Activated CD4-positive, alpha-beta T cell treated with anti-CD3 and anti-CD28 coated beads for 48 hours (primary cell): ENCODE data around the gene SPNS2.
A peak's percentile ranks its signal among the peaks of the same experiment; 100 is the strongest.

ENCODE experiments used
- DNase-seq: peaks from one replicate; pipeline ENCODE4 v3.0.0-alpha.2; 2020

Gene SPNS2

DNA sequence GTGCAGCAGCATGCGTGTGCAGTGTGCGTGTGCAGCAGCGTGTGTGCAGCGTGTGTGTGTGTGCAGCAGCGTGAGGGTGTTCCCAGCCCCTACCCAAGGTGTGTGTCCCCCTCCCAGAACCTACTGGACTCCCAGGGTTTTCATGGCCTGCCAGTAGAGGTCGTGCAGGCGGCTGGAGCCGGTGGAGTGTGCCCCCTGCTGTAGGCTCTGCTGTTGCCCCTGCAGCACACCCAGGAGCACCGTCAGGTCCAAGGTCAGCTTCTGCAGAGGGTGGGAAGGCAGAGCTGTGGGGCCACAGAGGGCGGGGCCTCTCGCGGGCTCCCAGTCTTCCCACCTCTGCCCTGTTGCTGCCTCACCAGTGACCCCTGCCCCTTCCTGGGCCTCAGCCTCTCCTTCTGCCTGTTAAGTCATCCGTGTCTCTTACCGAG lies 41.6 kb downstream of the SPNS2 start:
- no peak for DNase-seq

DNA sequence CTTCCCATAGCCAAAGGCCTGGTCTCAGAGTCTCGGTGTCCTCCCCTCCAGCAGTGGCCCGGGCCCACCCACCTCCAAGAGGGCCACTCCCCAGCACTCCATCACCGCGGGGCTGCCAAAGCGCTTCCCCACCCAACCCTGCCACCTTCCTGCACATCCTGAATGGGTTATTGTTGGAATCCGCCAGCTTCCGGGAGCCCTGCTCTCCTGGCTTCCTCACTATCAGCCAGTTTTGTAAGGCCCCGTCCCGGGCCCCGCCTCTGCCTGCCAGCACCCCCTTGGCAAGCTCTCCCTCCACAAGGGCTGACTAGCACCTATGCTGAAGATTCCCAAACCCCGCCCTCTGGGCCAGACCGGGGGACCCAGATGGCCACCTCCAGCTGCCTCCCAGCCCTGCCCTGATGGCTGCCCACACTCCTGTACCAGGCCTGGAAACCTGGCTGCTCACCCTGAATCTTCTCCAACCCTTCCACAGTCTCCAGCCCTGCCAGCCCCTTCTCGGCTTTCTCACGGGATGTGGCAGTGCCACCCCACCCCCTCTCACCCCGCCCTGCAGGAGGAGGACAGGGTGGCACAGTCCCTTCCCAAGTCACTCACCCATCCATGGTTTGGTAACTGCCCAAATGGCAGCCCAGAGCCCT lies 42.1 kb downstream of the SPNS2 start:
- no peak for DNase-seq

DNA sequence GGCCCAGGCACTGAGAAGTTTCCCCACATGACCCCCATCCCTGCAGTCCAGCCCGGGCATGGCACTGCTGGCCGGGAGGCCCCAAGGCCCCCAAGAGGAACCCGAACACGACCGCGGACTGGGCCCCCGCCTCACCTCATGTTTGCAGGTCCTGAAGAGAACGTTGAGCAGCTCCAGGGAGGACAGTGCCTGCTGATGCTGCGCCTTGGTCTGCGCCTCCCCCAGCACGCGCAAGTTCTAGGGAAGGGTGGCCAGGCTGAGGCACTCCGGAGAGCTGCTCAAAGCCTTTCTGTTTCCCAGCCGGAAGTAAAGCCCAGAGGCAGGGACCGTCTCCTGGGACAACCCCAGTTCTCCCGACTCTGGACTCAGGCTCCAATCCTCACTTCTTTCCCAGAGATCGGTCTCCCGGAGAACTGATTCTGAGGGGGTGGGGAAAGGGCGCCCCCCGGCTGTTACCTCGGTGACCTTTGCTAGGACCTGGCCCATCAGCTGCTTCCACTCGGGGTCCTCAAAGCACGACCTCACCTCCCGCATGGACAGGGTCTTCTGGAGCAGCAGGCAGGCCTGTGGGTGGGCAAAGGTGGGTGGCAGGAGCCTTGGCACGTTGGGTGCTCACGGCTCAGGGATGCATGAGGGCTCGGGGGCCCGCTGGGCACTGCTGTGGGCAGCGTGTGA lies 42.8 kb downstream of the SPNS2 start:
- DNase-seq, result no peak

DNA sequence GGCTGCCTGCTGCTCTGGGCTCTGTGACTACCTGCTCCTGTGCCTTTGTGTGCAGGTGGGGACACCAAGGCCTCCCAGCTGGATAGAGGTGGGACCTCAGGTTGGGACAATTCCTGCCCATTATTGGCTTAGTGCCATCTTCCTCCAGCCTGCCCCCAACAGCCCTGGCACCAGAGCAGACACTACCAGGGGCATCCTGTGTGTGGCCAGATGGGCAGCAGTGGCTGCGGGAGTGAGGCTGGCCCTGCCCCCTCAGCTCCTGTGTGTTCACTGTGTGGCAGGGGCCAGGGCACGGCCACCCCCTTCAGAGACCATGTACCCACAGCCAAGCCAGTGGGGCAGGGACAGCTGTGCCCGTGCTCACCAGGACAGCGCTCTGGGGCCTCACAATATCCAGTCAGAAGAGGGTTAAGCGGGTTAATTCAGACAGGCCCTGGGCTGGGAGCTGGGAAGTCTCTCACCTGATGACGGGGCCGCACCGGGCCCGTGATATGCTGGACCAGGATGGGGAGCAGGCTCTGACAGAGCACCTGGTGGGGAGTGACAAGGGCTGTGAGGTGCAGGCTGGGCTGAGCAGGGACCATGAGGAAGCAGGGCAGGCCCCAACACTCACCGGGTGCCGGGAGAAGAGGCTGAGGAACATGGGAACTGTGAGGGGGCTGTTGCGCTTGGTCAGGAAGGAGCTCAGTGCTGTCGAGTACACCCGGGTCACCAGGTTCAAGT lies 43.5 kb downstream of the SPNS2 start:
- DNase-seq, result no peak

DNA sequence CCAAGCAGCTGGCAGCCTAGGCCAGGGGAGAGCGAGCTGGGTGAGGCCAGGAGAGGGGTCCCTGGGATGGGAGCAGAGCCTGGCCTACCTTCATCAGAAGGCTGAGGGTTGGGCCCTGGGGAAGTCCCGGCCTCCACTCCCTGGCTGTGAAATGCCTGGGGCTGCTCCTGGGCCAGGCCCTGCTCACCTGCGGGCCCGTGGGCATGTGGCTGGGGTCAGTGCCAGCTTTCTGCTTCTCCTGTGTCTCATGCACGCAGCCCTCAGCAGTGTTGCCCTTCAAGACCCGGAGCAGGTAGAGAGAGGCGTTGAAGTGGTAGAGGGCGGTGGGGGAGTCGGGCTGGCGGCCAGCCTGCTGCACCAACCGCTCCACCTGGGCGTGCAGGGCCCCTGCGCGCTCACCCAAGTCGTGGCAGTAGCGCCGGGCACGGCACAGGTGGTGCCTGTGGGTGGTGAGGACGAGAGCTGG lies 44.1 kb downstream of the SPNS2 start:
- no peak for DNase-seq

DNA sequence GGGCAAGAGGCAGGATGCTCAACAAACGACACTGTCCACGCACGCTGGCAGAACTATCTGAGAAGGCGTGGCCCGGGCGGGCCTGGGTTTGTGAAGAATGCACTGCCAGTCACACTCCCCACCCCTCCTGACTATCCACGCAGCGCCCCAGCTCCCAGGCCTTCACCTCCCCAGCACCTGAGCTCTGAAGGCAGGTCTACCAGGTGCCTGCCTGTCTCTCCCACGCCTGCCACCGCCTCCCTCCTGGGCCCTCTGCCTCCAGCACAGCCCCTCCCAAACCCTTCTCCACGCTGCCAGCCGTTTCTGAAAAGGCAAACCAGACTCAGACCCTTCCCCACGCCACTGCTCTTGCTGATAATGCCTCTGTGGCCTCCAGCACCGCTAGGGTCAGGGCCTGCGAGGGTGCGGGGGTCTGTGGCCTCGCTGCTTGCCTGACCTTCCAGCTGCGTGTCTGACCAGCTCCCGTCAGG lies 44.9 kb downstream of the SPNS2 start:
- no peak for DNase-seq

DNA sequence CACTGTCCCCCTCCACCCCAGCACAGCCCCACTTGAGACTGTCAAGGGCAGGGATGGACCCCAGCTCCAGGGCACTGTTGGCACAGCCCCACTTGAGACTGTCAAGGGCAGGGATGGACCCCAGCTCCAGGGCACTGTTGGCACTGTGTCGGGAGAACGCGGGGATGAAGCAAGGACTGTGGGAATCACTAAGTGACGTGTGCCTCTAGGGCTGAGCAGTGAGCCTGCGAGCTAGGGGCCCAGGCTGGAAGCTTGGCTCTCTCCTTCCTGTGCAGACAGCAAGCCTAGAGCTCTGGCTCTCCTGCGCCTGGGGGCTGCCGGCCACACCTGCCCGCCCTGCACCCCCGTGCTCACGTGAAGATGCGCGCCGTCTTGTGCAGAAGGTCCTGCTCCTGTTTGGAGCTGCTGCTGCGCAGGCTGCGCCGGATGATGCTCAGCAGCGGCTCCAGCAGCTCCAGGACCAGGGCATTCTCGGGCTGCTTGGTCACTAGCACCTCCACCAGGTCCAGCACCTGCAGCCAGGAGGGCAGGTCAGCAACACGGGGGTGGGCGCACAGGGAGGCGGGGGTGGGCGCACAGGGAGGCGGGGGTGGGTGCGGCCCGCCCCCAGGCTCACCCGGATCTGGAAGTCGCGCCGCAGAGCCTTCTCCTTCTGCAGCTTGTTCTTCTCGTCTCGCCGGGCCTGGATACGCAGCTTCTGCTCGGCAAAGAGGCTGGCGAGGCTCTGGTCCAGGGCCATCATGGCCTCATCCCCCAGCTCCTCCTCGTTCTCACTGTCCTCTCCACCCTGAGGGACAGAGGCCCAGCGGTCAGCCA lies 45.7 kb downstream of the SPNS2 start:
- no peak for DNase-seq

DNA sequence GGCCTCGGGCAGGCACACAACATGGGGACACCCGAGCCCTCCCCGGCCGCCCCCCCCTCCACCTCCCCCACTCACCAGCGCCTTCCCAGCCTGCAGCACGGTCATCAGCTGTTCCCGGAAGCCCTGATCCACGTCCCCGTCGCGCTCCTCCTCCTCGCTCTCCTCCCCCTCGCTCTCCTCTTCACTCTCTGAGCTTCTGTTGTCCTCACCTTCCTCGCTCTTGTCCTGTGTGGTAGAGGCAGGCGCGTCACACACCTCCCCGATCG lies 46.2 kb downstream of the SPNS2 start:
- no peak for DNase-seq

DNA sequence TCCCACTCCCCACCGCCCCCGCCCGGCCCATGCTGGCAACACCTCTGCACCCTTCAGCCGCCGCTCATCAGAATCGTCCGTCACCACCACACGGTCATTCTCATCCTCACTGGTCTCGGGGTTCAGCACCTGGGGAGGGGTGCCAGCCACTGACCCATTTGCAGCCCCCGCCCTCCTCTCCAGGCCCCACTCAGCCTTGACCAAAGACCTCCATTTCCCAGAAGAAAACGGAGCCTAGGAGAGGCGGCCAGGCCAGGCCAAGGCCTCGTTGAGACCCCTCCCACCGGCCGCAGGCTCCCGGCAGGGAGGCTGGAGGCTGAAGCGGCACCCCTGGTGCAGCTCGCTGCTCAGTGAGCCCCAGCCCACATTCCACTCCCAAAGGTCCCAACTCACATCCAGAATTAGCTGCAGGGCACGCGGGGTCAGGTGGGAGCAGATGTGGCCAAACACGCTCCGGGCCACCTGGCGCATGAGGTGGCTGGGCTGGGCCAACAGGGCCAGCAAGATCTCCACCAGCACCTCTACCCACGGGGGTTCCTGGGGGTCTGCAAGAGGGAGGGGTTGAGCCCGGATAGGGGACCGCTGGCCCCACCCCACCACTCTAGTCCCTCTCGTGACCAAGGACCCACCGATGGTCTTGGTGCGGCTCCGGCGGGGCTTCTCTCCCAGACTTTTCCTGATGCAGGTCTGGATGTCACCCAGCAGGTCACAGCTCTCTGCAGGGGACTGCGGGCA lies 46.7 kb downstream of the SPNS2 start:
- no peak for DNase-seq

DNA sequence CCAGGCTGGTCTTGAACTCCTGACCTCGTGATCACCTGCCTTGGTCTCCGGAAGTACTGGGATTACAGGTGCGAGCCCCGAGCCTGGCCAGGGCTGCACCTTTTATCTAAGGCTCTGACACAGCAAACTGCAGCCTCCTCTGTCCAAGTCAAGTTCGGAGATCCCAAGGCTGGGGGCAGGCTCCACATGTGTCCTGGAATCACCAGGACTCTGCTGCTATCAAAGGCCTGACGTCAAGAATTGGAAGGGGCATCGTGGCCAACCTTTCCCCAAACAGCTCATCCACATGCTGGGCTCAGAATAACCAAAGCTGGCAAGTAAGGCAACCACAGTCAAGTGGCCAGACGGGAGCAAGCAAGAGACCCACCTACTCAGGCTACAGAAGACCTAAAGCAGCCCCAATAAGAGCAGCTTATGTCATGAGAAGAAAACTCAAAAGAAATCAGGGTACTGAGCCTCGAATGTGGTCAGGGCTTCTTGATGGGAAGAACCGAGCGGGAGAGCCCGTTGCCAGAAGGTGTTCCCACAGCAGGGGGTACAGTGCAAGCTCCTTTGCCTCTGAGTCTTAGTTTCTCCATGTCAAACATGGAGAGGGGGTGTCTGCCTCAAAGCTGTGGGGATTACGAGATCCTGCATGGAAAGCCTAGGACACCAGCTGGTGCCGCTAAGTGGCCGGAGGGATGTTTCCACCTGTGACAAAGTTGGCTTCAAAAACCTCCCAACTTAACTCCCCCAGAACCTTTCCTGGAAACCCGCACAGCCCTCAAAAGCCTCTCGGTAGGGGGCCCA lies 48.6 kb downstream of the SPNS2 start:
- DNase-seq, result no peak

DNA sequence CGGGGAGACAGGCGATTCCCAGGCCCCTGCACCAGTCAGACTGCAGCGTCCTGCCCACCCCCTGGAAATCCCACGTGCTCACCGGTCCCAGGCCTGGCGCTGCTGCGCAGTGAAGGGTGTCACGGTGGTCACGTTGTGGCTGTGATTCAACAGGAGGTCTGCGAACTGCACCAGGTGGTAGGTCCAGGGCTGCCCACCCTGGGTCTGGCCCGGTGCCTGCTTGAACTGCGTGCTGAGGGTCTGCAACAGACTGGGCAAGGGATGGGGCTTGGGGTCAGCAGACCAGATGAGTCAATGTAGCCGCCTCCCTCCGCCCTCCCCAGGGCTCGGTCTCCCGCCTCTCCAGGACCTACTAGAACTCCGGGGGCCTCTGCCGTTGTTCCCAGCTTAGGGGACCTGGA lies 49.4 kb downstream of the SPNS2 start:
- no peak for DNase-seq

DNA sequence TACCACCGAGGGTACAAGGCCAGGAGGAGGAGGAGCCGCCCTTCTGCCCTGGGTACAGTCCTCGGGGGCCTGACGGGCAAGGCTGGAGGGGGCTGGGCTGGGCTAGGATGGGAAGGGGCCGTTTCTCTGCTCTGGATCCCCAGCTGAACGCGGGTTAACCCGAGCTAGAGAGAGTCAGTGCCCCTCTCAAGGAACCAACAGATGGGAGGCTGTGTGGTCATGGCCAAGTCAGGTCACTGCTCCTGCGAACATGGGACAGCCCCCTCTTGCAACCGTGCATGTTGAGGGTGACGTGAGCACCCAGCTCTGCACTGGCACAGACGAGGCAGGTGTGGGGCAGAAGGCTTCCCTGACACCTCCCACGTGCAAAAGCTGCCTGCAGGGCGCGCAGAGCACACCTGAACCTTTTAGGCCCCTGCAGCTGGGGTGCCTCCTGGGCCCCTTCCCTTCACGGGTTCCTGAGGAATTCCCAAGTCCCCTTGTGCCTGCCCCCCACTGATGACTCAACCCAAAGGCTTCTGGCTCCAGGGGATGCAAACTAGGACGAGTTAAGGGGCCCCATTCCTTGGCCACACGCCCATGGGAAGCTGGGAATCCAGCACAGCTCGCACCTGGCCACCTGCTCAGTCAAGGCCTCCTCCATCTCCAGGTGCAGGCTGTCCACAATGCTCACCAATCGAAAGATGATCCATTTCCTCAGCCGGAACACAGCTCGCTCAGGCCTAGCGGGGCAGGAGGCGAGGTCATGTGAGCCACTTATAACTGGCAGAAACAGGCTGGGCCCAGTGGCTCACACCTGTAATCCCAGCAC lies 50.2 kb downstream of the SPNS2 start:
- no peak for DNase-seq

DNA sequence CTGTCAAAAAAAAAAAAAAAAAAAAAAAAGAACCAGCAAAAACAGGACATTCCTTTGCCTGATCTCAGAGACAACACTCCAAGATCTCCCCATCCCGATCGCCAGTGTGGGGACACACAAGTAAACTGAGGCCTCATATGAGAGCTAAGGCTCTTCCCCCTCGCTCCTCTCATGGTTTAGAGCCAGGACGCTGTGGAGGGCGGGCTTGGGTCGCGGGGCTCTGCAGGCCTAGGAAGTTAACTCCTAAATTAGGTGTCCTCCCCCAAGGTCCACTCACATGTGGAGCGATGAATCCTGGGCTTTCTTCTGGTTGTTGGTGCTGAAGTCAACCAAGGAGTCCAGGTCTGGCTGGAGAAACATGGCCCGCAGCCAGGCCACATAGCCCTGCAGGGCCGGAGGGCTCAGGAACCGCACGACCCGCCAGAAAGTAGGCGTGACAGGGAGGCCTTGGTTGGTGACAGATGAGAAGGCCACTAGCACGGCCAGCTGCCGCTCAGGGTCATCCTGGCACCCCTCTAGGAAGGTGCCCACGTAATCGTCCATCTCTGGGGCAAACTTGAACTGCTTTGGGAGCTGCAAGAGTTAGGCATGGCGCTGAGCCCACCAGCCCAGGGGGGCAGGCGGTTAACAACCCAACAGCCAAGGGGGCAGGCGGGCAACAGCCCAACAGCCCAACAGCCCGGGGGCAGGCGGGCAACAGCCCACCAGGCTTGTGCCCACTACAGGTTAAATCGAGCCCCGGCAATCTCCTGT lies 51.3 kb downstream of the SPNS2 start:
- no peak for DNase-seq

DNA sequence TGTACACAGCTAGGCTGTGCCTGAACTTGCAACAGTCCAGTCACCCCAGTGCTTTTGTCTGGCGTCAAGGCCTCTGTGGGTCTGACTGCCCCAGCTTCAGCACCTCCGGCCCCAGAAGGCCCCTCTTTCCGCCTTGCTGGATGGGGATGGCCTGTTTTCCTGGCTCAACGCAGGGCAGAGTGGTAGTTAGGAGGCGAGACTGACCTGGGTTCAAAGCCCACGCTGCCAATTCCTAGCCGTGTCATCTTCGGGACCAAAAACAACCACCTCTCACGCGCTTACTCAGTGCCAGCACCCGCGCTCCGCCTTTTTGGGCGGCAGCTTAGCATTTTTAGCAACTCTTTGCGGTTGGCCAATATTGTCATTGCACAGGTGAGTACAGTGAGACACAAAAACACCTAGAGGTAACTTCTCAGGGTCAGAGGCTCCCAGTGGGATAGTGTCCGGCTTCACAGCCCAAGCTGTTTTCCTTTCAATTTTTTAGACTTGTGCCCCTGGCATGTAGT lies 51.9 kb downstream of the SPNS2 start:
- DNase-seq, result no peak

DNA sequence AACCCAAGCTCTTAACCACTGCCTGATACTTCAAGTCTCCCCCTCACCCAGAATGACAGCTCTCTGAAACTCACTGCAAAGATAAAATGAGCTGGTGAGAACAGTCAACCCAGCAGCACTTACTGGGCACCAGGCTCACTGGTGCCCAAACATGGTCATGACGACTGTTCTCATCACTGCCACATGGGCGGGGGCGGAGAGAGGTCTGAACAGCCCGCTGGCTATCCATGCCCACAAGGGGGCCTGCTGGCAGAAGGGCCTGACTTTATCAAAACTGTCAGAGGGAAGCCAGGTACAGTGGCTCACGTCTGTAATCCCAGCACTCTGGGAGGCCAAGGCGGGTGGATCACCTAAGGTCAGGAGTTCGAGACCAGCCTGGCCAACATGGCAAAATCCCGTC lies 52.5 kb downstream of the SPNS2 start:
- DNase-seq, result peak; percentile 65

DNA sequence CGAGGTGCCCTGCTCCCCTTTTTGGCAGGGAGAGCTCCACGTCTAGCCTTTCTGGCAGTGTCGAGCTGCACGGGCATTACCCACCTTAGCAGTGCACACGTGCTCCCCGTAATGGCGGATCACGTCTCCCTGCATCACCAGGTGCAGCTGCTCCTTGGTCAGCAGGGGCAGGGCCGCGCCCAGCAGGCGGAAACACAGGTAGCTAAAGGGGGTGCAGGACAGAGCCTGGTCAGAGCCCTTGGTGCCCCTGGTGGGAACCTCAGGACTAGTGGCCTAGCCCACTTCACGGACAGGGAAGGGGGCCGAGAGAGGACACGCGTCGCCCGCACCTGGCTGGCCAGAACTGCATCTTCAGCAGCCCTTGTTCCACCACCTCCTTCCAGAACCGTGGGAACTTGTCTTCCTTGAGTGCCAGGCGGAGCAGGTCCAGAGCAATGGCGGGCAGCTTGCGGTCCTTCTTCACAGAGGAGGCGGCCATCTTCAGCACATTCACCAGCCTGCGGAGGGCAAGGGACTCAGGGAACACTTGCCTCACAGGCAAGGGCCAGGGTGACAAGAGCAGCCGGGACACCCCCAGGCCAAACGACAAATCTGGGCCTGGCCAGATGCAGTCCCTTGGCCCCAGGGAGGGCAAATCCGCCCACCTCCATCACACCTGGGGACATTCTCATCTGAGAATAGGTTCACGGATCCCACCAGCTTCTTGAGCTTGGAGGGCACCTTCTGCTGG lies 53.3 kb downstream of the SPNS2 start:
- no peak for DNase-seq

DNA sequence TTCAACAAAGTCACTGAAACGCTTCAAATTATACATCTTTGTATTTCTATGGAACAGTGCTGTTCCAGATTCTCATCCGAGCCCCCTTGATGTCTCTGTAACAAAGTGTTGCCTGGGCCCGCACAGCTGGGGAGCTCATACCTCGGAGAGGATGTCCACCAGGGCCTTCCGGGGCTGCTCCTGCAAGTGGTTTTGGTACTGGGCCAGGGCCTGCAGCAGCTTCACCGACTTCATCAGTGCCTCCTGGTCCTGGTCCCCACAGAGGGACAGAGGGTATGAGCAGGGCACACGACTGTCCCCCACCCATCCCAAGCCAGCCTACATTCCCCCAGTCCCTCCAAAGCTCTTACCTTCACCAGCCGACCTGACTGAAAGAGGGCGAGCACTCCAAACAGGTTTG lies 55.0 kb downstream of the SPNS2 start:
- no peak for DNase-seq

DNA sequence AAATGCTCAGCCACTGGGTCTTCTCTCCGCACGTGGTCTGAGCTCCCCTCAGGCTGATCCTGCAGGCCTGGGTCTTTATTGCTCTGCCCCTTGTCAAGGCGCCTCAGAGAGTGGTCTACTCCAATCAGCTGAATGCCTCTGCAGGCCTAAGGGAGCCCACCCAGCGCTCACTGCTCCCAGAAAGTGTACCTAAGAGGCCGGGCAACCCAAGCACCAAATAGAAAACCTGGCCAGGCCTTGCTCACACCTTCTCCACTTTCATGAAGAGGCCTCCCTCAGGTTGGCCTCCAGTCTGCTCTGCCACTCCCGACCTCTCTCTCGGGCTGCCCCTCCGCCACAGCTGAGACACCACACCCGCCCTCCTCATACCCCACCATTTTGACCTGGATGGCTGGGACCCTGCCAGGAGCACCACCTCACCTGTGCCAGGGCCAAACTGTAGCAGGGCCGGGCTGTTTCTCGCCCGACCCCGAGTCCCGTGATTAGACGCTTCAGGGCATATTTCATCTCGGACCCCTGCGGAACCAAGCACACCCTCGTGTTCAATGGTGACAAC lies 55.8 kb downstream of the SPNS2 start:
- no peak for DNase-seq
